ENCODE results near the gene VEPH1. TPM values are rescaled to one million over a fixed set of nuclear protein-coding genes. Genes with fewer than 3 reads are reported as not detected.

VEPH1 gene
- total RNA-seq, 1 experiment from 2014 or later: 27.3 TPM

DNA sequence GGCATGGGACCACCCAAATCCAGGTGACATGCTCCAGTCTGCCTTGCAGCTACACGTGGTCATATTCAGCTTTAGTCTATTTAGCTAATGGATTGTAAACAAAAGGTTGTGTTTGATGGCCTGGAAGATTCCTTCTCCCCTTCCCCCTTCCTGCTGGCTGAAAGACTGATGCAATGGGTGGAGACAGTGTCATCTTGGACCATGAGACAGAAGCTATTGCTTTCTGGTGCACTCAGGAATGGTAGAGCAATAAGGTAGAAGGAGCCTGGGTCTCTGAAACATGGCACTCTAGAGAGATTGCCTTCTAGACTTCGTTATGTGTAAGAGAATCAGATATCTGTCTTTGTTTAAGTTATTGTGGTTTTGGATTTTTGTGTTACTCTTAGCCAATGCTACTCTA is 92.3 kb downstream of the VEPH1 start:
- Histone ChIP-seq H3K9ac (ENCODE audit: low read length) (no peak overlapping the region), H3K4me3 (ENCODE audit: low read length) (no peak overlapping the region), H3K27me3 (ENCODE audit: low read length) (no peaks in the 10 kb centered on the region), H2AFZ (ENCODE audit: low read length) (no peak overlapping the region), H3K27ac (ENCODE audit: low read length) (no peak overlapping the region), H3K4me2 (ENCODE audit: low read length) (no peak overlapping the region), H3K9me3 (ENCODE audit: low read length) (no peaks in the 10 kb centered on the region), H3K36me3 (ENCODE audit: low read depth, low read length) (no peaks in the 10 kb centered on the region), H3K79me2 (ENCODE audit: low read length) (no peaks in the 10 kb centered on the region), H3K9me2 (replicated peaks; ENCODE audit: low read length) (no peaks in the 10 kb centered on the region), H3F3A (ENCODE audit: low read length, unreplicated experiment) (no peaks in the 10 kb centered on the region), H4K20me1 (ENCODE audit: low read length) (no peaks in the 10 kb centered on the region), H3K4me1 (ENCODE audit: insufficient read depth, low read length) (peaks cover 9% of the 10 kb centered on the region; the same call in 1 of the 2 replicates)
- ATAC-seq (no peak), DNase-seq (no peak)
- intact Hi-C loops (cut with micrococcal nuclease): no loop called here
- no TSS peak for BruUV-seq (replicated peaks)
- POLR2A ChIA-PET (ENCODE audit: unreplicated experiment): no interaction called here
- TF ChIP-seq CTCF (conservative IDR thresholded peaks at IDR 0.05; ENCODE audit: low read depth, low read length) (no peak), EZH2phosphoT487 (IDR thresholded peaks at IDR 0.05; ENCODE audit: borderline replicate concordance, low read length) (no peak), EZH2 (IDR thresholded peaks at IDR 0.05; ENCODE audit: low read length, unreplicated experiment) (no peak)
- CTCF ChIA-PET: no interaction called here

DNA sequence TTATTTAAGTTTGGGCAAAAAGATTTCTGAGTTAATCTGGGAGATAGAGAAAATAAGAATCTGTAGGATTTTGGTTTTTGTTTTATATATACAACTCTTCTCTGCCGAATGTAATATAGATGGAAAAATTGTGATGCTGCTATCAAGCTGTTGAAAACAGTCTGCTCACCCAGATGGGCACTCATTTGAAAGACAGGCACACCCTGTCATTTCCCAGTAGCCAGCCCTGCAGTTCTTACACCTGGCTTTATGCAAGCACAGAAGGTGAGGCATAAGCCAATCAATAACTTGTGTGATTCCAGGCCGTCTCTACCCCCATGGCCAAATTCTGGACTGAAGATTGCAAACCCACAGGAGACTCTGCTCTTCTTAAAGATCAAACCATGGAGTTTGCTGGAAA is 93.7 kb downstream of the VEPH1 start:
- BruUV-seq (replicated peaks): no TSS peak
- no peaks in the 10 kb centered on the region for H3K79me2 ChIP-seq (ENCODE audit: low read length)
- no peaks in the 10 kb centered on the region for H4K20me1 ChIP-seq (ENCODE audit: low read length)
- TF ChIP-seq EZH2phosphoT487 (IDR thresholded peaks at IDR 0.05; ENCODE audit: borderline replicate concordance, low read length) (no peak), CTCF (conservative IDR thresholded peaks at IDR 0.05; ENCODE audit: low read depth, low read length) (no peak), EZH2 (IDR thresholded peaks at IDR 0.05; ENCODE audit: low read length, unreplicated experiment) (no peak)
- intact Hi-C loops (cut with micrococcal nuclease): no loop called here
- peaks cover 17% of the 10 kb centered on the region; the same call in 1 of the 2 replicates for H3K4me1 ChIP-seq (ENCODE audit: insufficient read depth, low read length)
- no peak overlapping the region for H3K4me3 ChIP-seq (ENCODE audit: low read length)
- no peaks in the 10 kb centered on the region for H3K9me3 ChIP-seq (ENCODE audit: low read length)
- H3K9ac ChIP-seq (ENCODE audit: low read length): no peak overlapping the region
- H3K27ac ChIP-seq (ENCODE audit: low read length): no peak overlapping the region
- H3K4me2 ChIP-seq (ENCODE audit: low read length): no peak overlapping the region
- CTCF ChIA-PET: no interaction called here
- no peaks in the 10 kb centered on the region for H3K9me2 ChIP-seq (replicated peaks; ENCODE audit: low read length)
- H3F3A ChIP-seq (ENCODE audit: low read length, unreplicated experiment): no peaks in the 10 kb centered on the region
- no peaks in the 10 kb centered on the region for H3K36me3 ChIP-seq (ENCODE audit: low read depth, low read length)
- H2AFZ ChIP-seq (ENCODE audit: low read length): no peak overlapping the region
- DNase-seq (no peak), ATAC-seq (no peak)
- H3K27me3 ChIP-seq (ENCODE audit: low read length): no peaks in the 10 kb centered on the region
- POLR2A ChIA-PET (ENCODE audit: unreplicated experiment): no interaction called here

- no peaks in the 10 kb centered on the region for H3K9me2 ChIP-seq (replicated peaks; ENCODE audit: low read length)
- H3K36me3 ChIP-seq (ENCODE audit: low read depth, low read length): no peaks in the 10 kb centered on the region
- BruUV-seq (replicated peaks): no TSS peak
- ChIA-PET CTCF (no interaction called here), POLR2A (ENCODE audit: unreplicated experiment) (no interaction called here)
- H3K4me3 ChIP-seq (ENCODE audit: low read length): no peak overlapping the region
- TF ChIP-seq EZH2phosphoT487 (IDR thresholded peaks at IDR 0.05; ENCODE audit: borderline replicate concordance, low read length): no peak
- no peak for TF ChIP-seq CTCF (conservative IDR thresholded peaks at IDR 0.05; ENCODE audit: low read depth, low read length)
- no peak for TF ChIP-seq EZH2 (IDR thresholded peaks at IDR 0.05; ENCODE audit: low read length, unreplicated experiment)
- no peaks in the 10 kb centered on the region for H3K27me3 ChIP-seq (ENCODE audit: low read length)
- DNase-seq (peak; percentile 60), ATAC-seq (no peak)
- H3K79me2 ChIP-seq (ENCODE audit: low read length): no peaks in the 10 kb centered on the region
- H3K4me1 ChIP-seq (ENCODE audit: insufficient read depth, low read length): peaks cover 17% of the 10 kb centered on the region; the same call in 1 of the 2 replicates
- H3K9ac ChIP-seq (ENCODE audit: low read length): no peak overlapping the region
- no peak overlapping the region for H3K4me2 ChIP-seq (ENCODE audit: low read length)
- H3K27ac ChIP-seq (ENCODE audit: low read length): no peak overlapping the region
- no peaks in the 10 kb centered on the region for H3K9me3 ChIP-seq (ENCODE audit: low read length)
- H4K20me1 ChIP-seq (ENCODE audit: low read length): no peaks in the 10 kb centered on the region
- no peaks in the 10 kb centered on the region for H3F3A ChIP-seq (ENCODE audit: low read length, unreplicated experiment)
- H2AFZ ChIP-seq (ENCODE audit: low read length): no peak overlapping the region
- intact Hi-C loops (cut with micrococcal nuclease): no loop called here
Observed at GRCh38 chr3:157408499-157409149, 94.6 kb downstream of the VEPH1 start.

All from PC-3 (cell line).